D721Med (cell line): ENCODE results near the gene SLC1A1.

Experiments used
- DNase-seq: peaks from one replicate; pipeline ENCODE4 v3.0.0; 2011; ENCODE audit warnings: low spot score; ENCODE audit not compliant: insufficient read length
- FAIRE-seq: peaks from 2 replicates; lab custom pipeline; 2011; peaks lifted over from hg19 to GRCh38; lab: Jason Lieb, UNC
- CTCF ChIP-seq: IDR thresholded peaks from 2 replicates; pipeline ENCODE4 v1.5.1; 2012; ENCODE audit warnings: mild to moderate bottlenecking, control low read depth; ENCODE audit not compliant: insufficient read depth; ENCODE audit errors: missing control alignments

The SLC1A1 gene

GRCh38 chr9:4553951-4554381 lies 63.7 kb downstream of the SLC1A1 start:
- DNase-seq: no peak
- TF ChIP-seq CTCF: no peak
- no peak for FAIRE-seq

GRCh38 chr9:4555236-4555635 lies 65.0 kb downstream of the SLC1A1 start:
- TF ChIP-seq CTCF: no peak
- DNase-seq (no peak), FAIRE-seq (no peak)

DNA sequence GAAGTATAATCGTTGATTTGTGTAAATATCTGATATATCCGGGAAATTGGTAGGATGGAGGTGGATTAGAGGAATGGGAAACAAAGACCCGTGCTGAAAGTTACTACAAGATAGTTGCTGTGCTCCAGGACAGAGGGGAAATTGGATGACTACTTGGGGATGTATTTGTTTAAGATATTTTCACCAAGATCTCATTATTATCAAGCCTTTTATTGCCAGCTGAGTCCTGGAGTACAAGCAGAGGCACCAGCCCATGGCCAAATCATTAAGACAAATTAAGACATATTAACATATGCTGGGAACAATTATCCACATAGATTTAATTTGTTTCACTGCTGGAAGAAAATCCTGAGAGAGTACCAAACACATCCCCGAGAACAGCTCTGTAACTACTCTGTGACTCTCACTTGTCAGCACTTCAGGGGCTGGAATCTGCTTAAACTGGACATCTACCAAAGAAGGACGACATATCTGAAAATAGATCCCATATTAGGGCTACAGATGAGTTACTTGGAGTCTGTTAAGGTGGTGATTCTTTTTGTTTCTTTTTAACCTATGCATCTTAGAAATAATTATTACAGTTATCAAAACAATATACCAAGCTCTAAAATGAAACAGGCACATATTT lies 68.2 kb downstream of the SLC1A1 start:
- no peak for TF ChIP-seq CTCF
- FAIRE-seq (no peak), DNase-seq (no peak)

- no peak for TF ChIP-seq CTCF
- FAIRE-seq (no peak), DNase-seq (no peak)
Observed at GRCh38 chr9:4559261-4560182, 69.3 kb downstream of the SLC1A1 start.

GRCh38 chr9:4563105-4563504 lies 72.8 kb downstream of the SLC1A1 start:
- FAIRE-seq (no peak), DNase-seq (no peak)
- no peak for TF ChIP-seq CTCF

DNA sequence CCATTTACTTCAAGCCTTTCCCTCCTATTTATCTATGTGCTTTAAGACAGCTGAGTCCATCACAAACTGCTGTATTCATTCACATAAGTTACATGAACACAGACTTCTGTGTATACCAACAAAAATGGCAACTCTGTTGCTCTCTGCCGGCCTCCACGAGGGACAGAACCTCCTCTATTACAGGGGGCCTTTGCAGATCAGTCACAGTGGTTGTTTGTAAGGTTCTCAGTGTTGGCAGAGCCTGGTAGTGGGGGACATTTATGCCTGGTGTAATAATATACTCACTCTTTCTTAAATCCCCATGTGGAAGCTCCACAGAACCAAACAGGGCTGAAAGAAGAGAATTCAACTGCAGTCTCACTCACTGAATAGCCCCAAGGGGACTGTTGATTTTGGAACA lies 76.5 kb downstream of the SLC1A1 start:
- DNase-seq (no peak), FAIRE-seq (no peak)
- no peak for TF ChIP-seq CTCF

- FAIRE-seq (no peak), DNase-seq (no peak)
- no peak for TF ChIP-seq CTCF
Observed at GRCh38 chr9:4567601-4568000, 77.3 kb downstream of the SLC1A1 start.
